ENCODE results near the gene PRDM11. TPM values are rescaled to one million over a fixed set of nuclear protein-coding genes. Genes with fewer than 3 reads are reported as not detected.

The PRDM11 gene
- total RNA-seq, 1 donor from 2014 or later, result 60.2 TPM

- H3K4me3 Mint-ChIP-seq, result no peak overlapping the region
- no peak for TF ChIP-seq CTCF (IDR thresholded peaks at IDR 0.05; ENCODE audit: unreplicated experiment)
- H3K9me3 Mint-ChIP-seq, result no peaks in the 10 kb centered on the region
- H3K27ac Mint-ChIP-seq, result no peak overlapping the region
- H3K27me3 Mint-ChIP-seq (ENCODE audit: low read depth), result peaks cover 25% of the 10 kb centered on the region
- H3K36me3 Mint-ChIP-seq, result no peaks in the 10 kb centered on the region
- no peak for DNase-seq (ENCODE audit: low spot score in 2 of 2, unreplicated experiment in 2 of 2)
- no peaks in the 10 kb centered on the region for H3K4me1 Mint-ChIP-seq
Measured at GRCh38 chr11:45106440-45106839, 40.0 kb upstream of the PRDM11 start.

- DNase-seq (ENCODE audit: low spot score in 2 of 2, unreplicated experiment in 2 of 2), result no peak
Measured at GRCh38 chr11:45107029-45107428, 39.4 kb upstream of the PRDM11 start.

GRCh38 chr11:45108070-45109064 lies 38.1 kb upstream of the PRDM11 start:
- H3K4me3 Mint-ChIP-seq, result no peak overlapping the region
- H3K27ac Mint-ChIP-seq, result no peak overlapping the region
- TF ChIP-seq CTCF (IDR thresholded peaks at IDR 0.05; ENCODE audit: unreplicated experiment), result no peak
- peaks cover 32% of the 10 kb centered on the region for H3K27me3 Mint-ChIP-seq (ENCODE audit: low read depth)
- no peaks in the 10 kb centered on the region for H3K9me3 Mint-ChIP-seq
- H3K4me1 Mint-ChIP-seq, result no peaks in the 10 kb centered on the region
- no peaks in the 10 kb centered on the region for H3K36me3 Mint-ChIP-seq
- no peak for DNase-seq (ENCODE audit: low spot score in 2 of 2, unreplicated experiment in 2 of 2)

More at GRCh38 chr11:45107029-45107428, 39.4 kb upstream of the PRDM11 start:
- Mint-ChIP-seq H3K4me1 (no peaks in the 10 kb centered on the region), H3K27ac (no peak overlapping the region), H3K4me3 (no peak overlapping the region), H3K9me3 (no peaks in the 10 kb centered on the region), H3K27me3 (ENCODE audit: low read depth) (peaks cover 29% of the 10 kb centered on the region), H3K36me3 (no peaks in the 10 kb centered on the region)
- no peak for TF ChIP-seq CTCF (IDR thresholded peaks at IDR 0.05; ENCODE audit: unreplicated experiment)

GRCh38 chr11:45109400-45109799 lies 37.0 kb upstream of the PRDM11 start:
- Mint-ChIP-seq H3K9me3 (peaks cover 2% of the 10 kb centered on the region), H3K27me3 (ENCODE audit: low read depth) (peaks cover 33% of the 10 kb centered on the region), H3K27ac (no peak overlapping the region), H3K36me3 (no peaks in the 10 kb centered on the region), H3K4me3 (no peak overlapping the region), H3K4me1 (no peaks in the 10 kb centered on the region)
- DNase-seq (ENCODE audit: low spot score in 2 of 2, unreplicated experiment in 2 of 2), result no peak
- no peak for TF ChIP-seq CTCF (IDR thresholded peaks at IDR 0.05; ENCODE audit: unreplicated experiment)

GRCh38 chr11:45110562-45110961 lies 35.9 kb upstream of the PRDM11 start:
- Mint-ChIP-seq H3K27ac (no peak overlapping the region), H3K9me3 (peaks cover 6% of the 10 kb centered on the region), H3K4me3 (no peak overlapping the region), H3K27me3 (ENCODE audit: low read depth) (peaks cover 38% of the 10 kb centered on the region), H3K4me1 (no peaks in the 10 kb centered on the region), H3K36me3 (no peaks in the 10 kb centered on the region)
- peak; percentile 84 for TF ChIP-seq CTCF (IDR thresholded peaks at IDR 0.05; ENCODE audit: unreplicated experiment)
- no peak for DNase-seq (ENCODE audit: low spot score in 2 of 2, unreplicated experiment in 2 of 2)
